ENCODE data around the gene MNDA.

Gene MNDA

GRCh38 chr1:158810311-158810710 lies 20.8 kb upstream of the MNDA start:
- Histone ChIP-seq H4K20me1 (ENCODE audit: control insufficient read depth, insufficient read depth, low read depth, low read length) (no peaks in the 10 kb centered on the region), H3K36me3 (ENCODE audit: control insufficient read depth, low read length) (no peaks in the 10 kb centered on the region), H3K4me3 (ENCODE audit: low read length) (no peak overlapping the region), H3K27ac (ENCODE audit: low read depth, low read length) (no peak overlapping the region), H3K4me2 (ENCODE audit: low read length) (no peak overlapping the region), H3K27me3 (ENCODE audit: control insufficient read depth, low read length) (peaks cover 2% of the 10 kb centered on the region; the same call in 1 of the 2 replicates), H3K9me3 (ENCODE audit: control insufficient read depth, insufficient read depth, low read length) (no peaks in the 10 kb centered on the region), H3F3A (ENCODE audit: control insufficient read depth, insufficient read depth) (no peaks in the 10 kb centered on the region), H3K79me2 (ENCODE audit: control insufficient read depth, low read length) (no peaks in the 10 kb centered on the region), H3K9me2 (replicated peaks; ENCODE audit: control insufficient read depth, low read length) (no peaks in the 10 kb centered on the region), H3K4me1 (ENCODE audit: control insufficient read depth, low read length) (no peaks in the 10 kb centered on the region)
- TF ChIP-seq EZH2phosphoT487 (IDR thresholded peaks at IDR 0.05; ENCODE audit: borderline replicate concordance, low read length): no peak
- TF ChIP-seq CTCF (IDR thresholded peaks at IDR 0.05; ENCODE audit: low read depth, low read length, poor library complexity, severe bottlenecking): no peak

GRCh38 chr1:158812336-158812735 lies 18.8 kb upstream of the MNDA start:
- no peaks in the 10 kb centered on the region for H4K20me1 ChIP-seq (ENCODE audit: control insufficient read depth, insufficient read depth, low read depth, low read length)
- no peak overlapping the region for H3K27ac ChIP-seq (ENCODE audit: low read depth, low read length)
- no peaks in the 10 kb centered on the region for H3F3A ChIP-seq (ENCODE audit: control insufficient read depth, insufficient read depth)
- TF ChIP-seq EZH2phosphoT487 (IDR thresholded peaks at IDR 0.05; ENCODE audit: borderline replicate concordance, low read length) (no peak), CTCF (IDR thresholded peaks at IDR 0.05; ENCODE audit: low read depth, low read length, poor library complexity, severe bottlenecking) (no peak)
- H3K27me3 ChIP-seq (ENCODE audit: control insufficient read depth, low read length): no peaks in the 10 kb centered on the region
- H3K4me2 ChIP-seq (ENCODE audit: low read length): no peak overlapping the region
- no peaks in the 10 kb centered on the region for H3K4me1 ChIP-seq (ENCODE audit: control insufficient read depth, low read length)
- no peaks in the 10 kb centered on the region for H3K9me2 ChIP-seq (replicated peaks; ENCODE audit: control insufficient read depth, low read length)
- no peak overlapping the region for H3K4me3 ChIP-seq (ENCODE audit: low read length)
- no peaks in the 10 kb centered on the region for H3K36me3 ChIP-seq (ENCODE audit: control insufficient read depth, low read length)
- H3K9me3 ChIP-seq (ENCODE audit: control insufficient read depth, insufficient read depth, low read length): no peaks in the 10 kb centered on the region
- no peaks in the 10 kb centered on the region for H3K79me2 ChIP-seq (ENCODE audit: control insufficient read depth, low read length)

GRCh38 chr1:158813164-158813563 lies 18.0 kb upstream of the MNDA start:
- Histone ChIP-seq H3K4me3 (ENCODE audit: low read length) (no peak overlapping the region), H3K27ac (ENCODE audit: low read depth, low read length) (no peak overlapping the region), H3K27me3 (ENCODE audit: control insufficient read depth, low read length) (peaks cover 2% of the 10 kb centered on the region; the same call in 1 of the 2 replicates), H3K4me2 (ENCODE audit: low read length) (no peak overlapping the region), H3K4me1 (ENCODE audit: control insufficient read depth, low read length) (no peaks in the 10 kb centered on the region), H3F3A (ENCODE audit: control insufficient read depth, insufficient read depth) (no peaks in the 10 kb centered on the region), H3K9me3 (ENCODE audit: control insufficient read depth, insufficient read depth, low read length) (no peaks in the 10 kb centered on the region), H3K36me3 (ENCODE audit: control insufficient read depth, low read length) (no peaks in the 10 kb centered on the region), H3K79me2 (ENCODE audit: control insufficient read depth, low read length) (no peaks in the 10 kb centered on the region), H4K20me1 (ENCODE audit: control insufficient read depth, insufficient read depth, low read depth, low read length) (no peaks in the 10 kb centered on the region), H3K9me2 (replicated peaks; ENCODE audit: control insufficient read depth, low read length) (no peaks in the 10 kb centered on the region)
- no peak for TF ChIP-seq CTCF (IDR thresholded peaks at IDR 0.05; ENCODE audit: low read depth, low read length, poor library complexity, severe bottlenecking)
- TF ChIP-seq EZH2phosphoT487 (IDR thresholded peaks at IDR 0.05; ENCODE audit: borderline replicate concordance, low read length): no peak

Data from DOHH2 (cell line).